ENCODE data around the gene COP1. TPM values are rescaled to one million over a fixed set of nuclear protein-coding genes. Genes with fewer than 3 reads are reported as not detected.

COP1 gene
- total and polyA plus RNA-seq, 2 of the 13 experiments (the other 11 are each of a cell fraction or from before 2014, with no cell fraction given), result 20.5 to 51.3 TPM

GRCh38 chr1:176058686-176059085, 148.4 kb downstream of the COP1 start (continued):
- no peak for TF ChIP-seq ZKSCAN8 (CRISPR knock-in tag; IDR thresholded peaks at IDR 0.05; ENCODE audit: borderline replicate concordance)
- TF ChIP-seq NFYC (CRISPR knock-in tag; IDR thresholded peaks at IDR 0.05), result no peak
- TF ChIP-seq KLF6 (CRISPR knock-in tag; IDR thresholded peaks at IDR 0.05), result no peak
- TF ChIP-seq, protein P1, sequence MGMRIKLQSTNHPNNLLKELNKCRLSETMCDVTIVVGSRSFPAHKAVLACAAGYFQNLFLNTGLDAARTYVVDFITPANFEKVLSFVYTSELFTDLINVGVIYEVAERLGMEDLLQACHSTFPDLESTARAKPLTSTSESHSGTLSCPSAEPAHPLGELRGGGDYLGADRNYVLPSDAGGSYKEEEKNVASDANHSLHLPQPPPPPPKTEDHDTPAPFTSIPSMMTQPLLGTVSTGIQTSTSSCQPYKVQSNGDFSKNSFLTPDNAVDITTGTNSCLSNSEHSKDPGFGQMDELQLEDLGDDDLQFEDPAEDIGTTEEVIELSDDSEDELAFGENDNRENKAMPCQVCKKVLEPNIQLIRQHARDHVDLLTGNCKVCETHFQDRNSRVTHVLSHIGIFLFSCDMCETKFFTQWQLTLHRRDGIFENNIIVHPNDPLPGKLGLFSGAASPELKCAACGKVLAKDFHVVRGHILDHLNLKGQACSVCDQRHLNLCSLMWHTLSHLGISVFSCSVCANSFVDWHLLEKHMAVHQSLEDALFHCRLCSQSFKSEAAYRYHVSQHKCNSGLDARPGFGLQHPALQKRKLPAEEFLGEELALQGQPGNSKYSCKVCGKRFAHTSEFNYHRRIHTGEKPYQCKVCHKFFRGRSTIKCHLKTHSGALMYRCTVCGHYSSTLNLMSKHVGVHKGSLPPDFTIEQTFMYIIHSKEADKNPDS (CRISPR knock-in tag; IDR thresholded peaks at IDR 0.05), result no peak
- TF ChIP-seq ELK4 (CRISPR knock-in tag; IDR thresholded peaks at IDR 0.05; ENCODE audit: borderline replicate concordance), result no peak
- no peak for TF ChIP-seq MYC (CRISPR knock-in tag; IDR thresholded peaks at IDR 0.05; ENCODE audit: borderline replicate concordance)
- TF ChIP-seq TAF15 (IDR thresholded peaks at IDR 0.05; ENCODE audit: low read depth, low read length, poor library complexity, severe bottlenecking), result no peak
- no peak for TF ChIP-seq PHF20 (CRISPR knock-in tag; IDR thresholded peaks at IDR 0.05)
- TF ChIP-seq, protein P2, sequence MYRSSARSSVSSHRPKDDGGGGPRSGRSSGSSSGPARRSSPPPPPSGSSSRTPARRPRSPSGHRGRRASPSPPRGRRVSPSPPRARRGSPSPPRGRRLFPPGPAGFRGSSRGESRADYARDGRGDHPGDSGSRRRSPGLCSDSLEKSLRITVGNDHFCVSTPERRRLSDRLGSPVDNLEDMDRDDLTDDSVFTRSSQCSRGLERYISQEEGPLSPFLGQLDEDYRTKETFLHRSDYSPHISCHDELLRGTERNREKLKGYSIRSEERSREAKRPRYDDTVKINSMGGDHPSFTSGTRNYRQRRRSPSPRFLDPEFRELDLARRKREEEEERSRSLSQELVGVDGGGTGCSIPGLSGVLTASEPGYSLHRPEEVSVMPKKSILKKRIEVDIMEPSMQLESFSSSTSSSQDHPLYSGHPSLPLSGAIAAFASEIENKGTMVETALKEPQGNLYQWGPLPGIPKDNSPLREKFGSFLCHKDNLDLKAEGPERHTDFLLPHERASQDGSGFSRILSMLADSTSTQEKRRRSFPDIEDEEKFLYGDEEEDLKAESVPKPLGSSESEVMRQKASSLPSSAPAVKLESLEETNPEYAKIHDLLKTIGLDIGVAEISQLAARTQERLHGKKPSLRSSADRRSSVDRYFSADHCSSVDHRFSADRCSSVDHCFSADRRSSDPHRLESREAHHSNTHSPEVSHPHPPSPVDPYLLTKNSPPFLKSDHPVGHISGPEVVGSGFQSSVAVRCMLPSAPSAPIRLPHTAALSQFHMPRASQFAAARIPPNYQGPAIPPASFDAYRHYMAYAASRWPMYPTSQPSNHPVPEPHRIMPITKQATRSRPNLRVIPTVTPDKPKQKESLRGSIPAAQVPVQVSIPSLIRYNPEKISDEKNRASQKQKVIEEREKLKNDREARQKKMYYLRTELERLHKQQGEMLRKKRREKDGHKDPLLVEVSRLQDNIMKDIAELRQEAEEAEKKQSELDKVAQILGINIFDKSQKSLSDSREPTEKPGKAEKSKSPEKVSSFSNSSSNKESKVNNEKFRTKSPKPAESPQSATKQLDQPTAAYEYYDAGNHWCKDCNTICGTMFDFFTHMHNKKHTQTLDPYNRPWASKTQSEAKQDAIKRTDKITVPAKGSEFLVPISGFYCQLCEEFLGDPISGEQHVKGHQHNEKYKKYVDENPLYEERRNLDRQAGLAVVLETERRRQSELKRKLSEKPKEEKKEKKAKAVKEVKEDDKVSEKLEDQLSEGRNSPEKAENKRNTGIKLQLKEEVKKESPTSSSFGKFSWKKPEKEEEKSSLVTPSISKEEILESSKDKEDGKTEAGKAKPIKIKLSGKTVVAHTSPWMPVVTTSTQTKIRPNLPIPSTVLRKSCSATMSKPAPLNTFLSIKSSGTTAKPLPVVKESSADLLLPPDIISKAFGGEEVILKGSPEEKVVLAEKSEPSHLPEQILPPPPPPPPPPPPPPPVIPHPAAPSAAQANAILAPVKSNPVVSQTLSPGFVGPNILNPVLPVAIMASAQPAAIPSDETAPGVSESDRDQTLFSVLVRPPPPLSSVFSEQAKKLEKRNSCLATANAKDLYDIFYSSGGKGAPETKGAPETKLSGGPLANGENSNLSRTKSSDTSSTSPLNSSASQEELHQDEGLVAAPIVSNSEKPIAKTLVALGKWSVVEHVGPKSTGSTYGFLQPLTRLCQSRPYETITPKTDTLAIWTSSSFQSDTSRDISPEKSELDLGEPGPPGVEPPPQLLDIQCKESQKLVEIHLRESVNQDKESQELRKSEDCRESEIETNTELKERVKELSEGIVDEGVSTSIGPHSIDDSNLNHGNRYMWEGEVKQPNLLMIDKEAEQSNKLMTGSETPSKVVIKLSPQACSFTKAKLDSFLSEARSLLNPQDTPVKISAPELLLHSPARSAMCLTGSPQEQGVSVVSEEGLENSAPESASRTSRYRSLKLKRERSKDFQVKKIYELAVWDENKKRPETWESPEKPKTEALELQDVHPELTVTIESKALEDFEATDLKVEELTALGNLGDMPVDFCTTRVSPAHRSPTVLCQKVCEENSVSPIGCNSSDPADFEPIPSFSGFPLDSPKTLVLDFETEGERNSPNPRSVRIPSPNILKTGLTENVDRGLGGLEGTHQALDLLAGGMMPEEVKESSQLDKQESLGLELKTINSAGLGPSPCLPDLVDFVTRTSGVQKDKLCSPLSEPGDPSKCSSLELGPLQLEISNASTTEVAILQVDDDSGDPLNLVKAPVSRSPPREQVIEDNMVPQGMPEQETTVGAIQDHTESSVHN (CRISPR knock-in tag; IDR thresholded peaks at IDR 0.05), result no peak
- no peak for TF ChIP-seq ZNF20 (CRISPR knock-in tag; IDR thresholded peaks at IDR 0.05)
- no peak for TF ChIP-seq PHB2 (IDR thresholded peaks at IDR 0.05; ENCODE audit: partially characterized antibody)
- no peak for TF ChIP-seq EZH2 (conservative IDR thresholded peaks at IDR 0.05; ENCODE audit: low read depth, low read length)
- peak; percentile 89 for TF ChIP-seq ZNF362 (CRISPR knock-in tag; IDR thresholded peaks at IDR 0.05; ENCODE audit: borderline replicate concordance)
- TF ChIP-seq HDAC1 (CRISPR knock-in tag; IDR thresholded peaks at IDR 0.05), result 0 out of 2 replicates have a peak, but pooled peaks have one; percentile 29
- TF ChIP-seq MLLT10 (CRISPR knock-in tag; IDR thresholded peaks at IDR 0.05), result no peak
- TF ChIP-seq KAT7 (CRISPR knock-in tag; IDR thresholded peaks at IDR 0.05; ENCODE audit: borderline replicate concordance), result no peak
- no peak for TF ChIP-seq ZNF460 (CRISPR knock-in tag; IDR thresholded peaks at IDR 0.05; ENCODE audit: borderline replicate concordance)
- no peak for TF ChIP-seq RARG (CRISPR knock-in tag; IDR thresholded peaks at IDR 0.05; ENCODE audit: low read depth)
- no peak for TF ChIP-seq HDAC2 (CRISPR knock-in tag; IDR thresholded peaks at IDR 0.05)

Data from HepG2 (cell line).